GM19099 (cell line): ENCODE results near the gene FAM163B.

Experiments used
- POLR2A ChIP-seq: IDR thresholded peaks from 3 replicates; pipeline ENCODE4 v1.6.1; 2011; ENCODE audit warnings: low read depth; ENCODE audit not compliant: insufficient read length; ENCODE audit errors: extremely low read depth

FAM163B gene

GRCh38 chr9:133563291-133563796 is 45.8 kb downstream of the FAM163B start:
- no peak for TF ChIP-seq POLR2A

DNA sequence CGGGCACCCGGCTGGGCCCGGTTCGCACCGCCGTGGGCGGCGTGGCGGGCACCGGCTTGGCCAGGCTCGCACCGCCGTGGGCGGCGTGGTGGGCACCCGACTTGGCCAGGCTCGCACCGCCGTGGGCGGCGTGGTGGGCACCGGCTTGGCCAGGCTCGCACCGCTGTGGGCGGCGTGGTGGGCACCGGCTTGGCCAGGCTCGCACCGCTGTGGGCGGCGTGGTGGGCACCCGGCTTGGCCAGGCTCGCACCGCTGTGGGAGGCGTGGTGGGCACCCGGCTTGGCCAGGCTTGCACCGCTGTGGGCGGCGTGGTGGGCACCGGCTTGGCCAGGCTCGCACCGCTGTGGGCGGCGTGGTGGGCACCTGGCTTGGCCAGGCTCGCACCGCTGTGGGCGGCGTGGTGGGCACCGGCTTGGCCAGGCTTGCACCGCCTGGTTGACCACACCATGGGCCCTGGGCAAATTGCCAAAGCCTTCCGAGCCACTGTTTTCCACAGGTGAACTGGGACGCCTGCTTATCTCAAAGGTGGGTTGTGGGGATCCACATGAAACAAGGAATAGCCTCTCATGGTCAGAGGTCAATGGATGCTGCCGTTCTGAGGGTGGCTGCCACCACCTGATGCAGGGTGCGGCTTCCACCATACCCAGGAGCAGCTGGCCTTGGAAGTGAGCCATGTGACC is 46.4 kb downstream of the FAM163B start:
- no peak for TF ChIP-seq POLR2A

DNA sequence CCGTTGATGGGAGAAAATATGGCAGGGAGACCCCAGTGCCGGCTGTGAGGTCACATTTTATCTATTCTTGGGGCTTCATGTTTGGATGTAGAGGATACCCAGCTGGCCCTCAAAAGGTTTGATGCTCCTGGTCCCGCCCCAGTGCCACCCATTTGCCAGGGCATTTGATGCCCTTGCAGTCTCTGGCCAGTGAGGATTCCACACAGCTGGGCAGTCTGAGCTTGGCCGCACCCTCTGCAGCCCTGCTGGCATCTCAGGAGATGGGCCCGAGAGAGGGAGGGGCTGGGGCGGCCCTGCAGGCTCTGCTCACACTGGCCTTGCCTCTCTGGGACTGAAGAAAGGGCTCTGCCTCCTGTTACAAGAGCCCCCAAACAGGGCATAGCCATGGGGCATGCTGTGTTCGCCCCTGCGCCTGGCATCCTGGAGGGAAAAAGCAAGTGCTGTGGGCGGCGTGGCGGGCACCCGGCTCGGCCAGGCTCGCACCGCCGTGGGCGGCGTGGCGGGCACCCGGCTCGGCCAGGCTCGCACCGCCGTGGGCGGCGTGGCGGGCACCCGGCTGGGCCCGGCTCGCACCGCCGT is 47.1 kb downstream of the FAM163B start:
- TF ChIP-seq POLR2A: no peak

- TF ChIP-seq POLR2A: no peak
These were observed 48.2 kb downstream of the FAM163B start for GRCh38 chr9:133560944-133561343.

- no peak for TF ChIP-seq POLR2A
These were observed 48.9 kb downstream of the FAM163B start for GRCh38 chr9:133560311-133560710.

- no peak for TF ChIP-seq POLR2A
These were observed 50.7 kb downstream of the FAM163B start for GRCh38 chr9:133558191-133559126.

GRCh38 chr9:133557581-133557980 is 51.6 kb downstream of the FAM163B start:
- no peak for TF ChIP-seq POLR2A

GRCh38 chr9:133556354-133556753 is 52.8 kb downstream of the FAM163B start:
- no peak for TF ChIP-seq POLR2A

DNA sequence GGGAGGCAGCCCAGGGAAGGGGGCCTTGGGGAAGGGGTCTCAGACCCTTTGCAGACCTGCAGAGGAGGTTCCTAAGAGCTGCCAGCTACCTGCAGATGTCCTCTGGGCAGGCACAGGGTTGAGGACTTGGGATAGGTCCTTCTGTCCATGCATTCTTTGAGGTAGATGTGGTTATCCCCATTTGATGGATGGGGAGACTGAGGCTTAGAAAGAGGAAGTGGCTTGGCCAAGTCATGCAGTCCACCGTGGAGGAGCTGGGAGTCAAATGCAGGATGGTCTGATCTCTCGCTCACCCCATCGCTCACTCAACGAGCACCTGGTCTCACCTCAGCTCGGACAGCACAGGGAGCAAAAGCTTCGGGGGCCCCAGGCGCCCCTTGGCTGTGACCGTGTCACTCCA is 54.5 kb downstream of the FAM163B start:
- no peak for TF ChIP-seq POLR2A

- TF ChIP-seq POLR2A: no peak
These were observed 55.0 kb downstream of the FAM163B start for GRCh38 chr9:133553973-133554713.

GRCh38 chr9:133553123-133553522 is 56.1 kb downstream of the FAM163B start:
- TF ChIP-seq POLR2A: no peak

DNA sequence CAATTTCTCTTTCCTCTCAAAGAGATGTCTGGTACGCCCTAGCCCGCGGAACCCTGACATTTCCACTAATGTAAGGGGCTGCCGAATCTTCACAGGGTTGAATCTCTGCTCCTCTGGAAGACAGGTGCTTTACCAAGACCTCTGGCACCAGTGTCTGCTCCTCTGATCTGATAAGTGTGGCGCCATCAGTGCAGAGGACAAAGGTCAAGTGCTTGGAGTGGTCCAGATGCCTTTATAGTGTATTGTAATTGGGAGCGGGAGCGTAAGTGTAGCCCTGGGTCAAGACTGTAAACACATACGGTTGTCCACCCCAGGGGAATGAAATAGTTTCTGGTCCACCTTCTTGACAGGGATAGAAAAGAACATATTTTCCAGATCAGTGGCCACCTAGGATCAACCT is 57.0 kb downstream of the FAM163B start:
- no peak for TF ChIP-seq POLR2A

- no peak for TF ChIP-seq POLR2A
These were observed 57.7 kb downstream of the FAM163B start for GRCh38 chr9:133551446-133551845.

GRCh38 chr9:133547116-133547515 is 62.1 kb downstream of the FAM163B start:
- TF ChIP-seq POLR2A: no peak

DNA sequence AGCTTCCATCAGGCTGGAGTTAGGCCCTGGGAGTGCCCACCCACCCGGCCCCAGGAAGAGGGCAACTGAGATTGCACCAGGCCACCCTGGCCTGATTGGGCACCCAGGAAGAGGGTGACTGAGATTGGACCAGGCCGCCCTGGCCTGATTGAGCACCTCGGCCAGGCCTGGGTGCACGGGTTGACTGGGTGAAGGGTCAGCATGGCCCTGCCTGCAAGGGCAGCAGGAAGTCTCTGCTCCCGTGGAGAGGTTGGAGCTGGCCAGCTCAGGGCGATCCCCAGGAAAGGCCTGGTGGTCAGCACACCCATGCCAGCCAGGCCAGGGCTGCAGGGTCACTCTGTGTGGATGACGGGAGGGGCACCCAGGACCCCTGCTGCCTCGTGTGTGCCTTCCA is 62.9 kb downstream of the FAM163B start:
- no peak for TF ChIP-seq POLR2A
